K562 (cell line): ENCODE measurements around the gene SPCS2. TPM values are rescaled to one million over a fixed set of nuclear protein-coding genes. Genes with fewer than 3 reads are reported as not detected.

ENCODE experiments used
- ASH1L ChIP-seq: fragments of 450-650 bp; IDR thresholded peaks from 2 replicates; pipeline ENCODE4 v1.6.1; 2018; ENCODE audit warnings: borderline replicate concordance, mild to moderate bottlenecking, low read depth; ENCODE audit not compliant: partially characterized antibody
- ATF1 ChIP-seq, 2 experiments: fragments of 450-650 bp in 1 of 2; IDR thresholded peaks; 2 replicates each; pipeline ENCODE4 v1.6.1; 2016; ENCODE audit warnings: missing compliant biosample characterization in 1 of 2, missing genetic modification characterization in 1 of 2
- CBFA2T3 ChIP-seq: fragments of 450-650 bp; IDR thresholded peaks from 2 replicates; pipeline ENCODE4 v1.6.1; 2017
- DPF2 ChIP-seq: fragments of 450-650 bp; IDR thresholded peaks from 2 replicates; pipeline ENCODE4 v1.6.1; 2016
- FOXA3 ChIP-seq, 2 experiments: fragments of 450-650 bp in 1 of 2; sonication (generic) in 1 of 2; formaldehyde crosslinking; IDR thresholded peaks in 1 of 2; conservative IDR thresholded peaks in 1 of 2; 2 replicates each; pipeline versions ENCODE4 v1.4.0 to v1.8.0; 2020 to 2022; ENCODE audit warnings: mild to moderate bottlenecking in 2 of 2, missing genetic modification reagents in 1 of 2
- HDAC1 ChIP-seq, 2 experiments: fragments of 450-650 bp; IDR thresholded peaks; 2 replicates each; pipeline ENCODE4 v1.6.1; 2016 to 2017; ENCODE audit warnings: inconsistent platforms in 1 of 2, mild to moderate bottlenecking in 1 of 2, moderate library complexity in 1 of 2
- HDAC2 ChIP-seq: fragments of 450-650 bp; IDR thresholded peaks from 2 replicates; pipeline ENCODE4 v1.6.1; 2016; ENCODE audit warnings: mild to moderate bottlenecking
- KDM1A ChIP-seq, 2 experiments: fragments of 450-650 bp; IDR thresholded peaks; 2 replicates each; pipeline ENCODE4 v1.6.1; 2016; ENCODE audit warnings: mild to moderate bottlenecking in 2 of 2
- KDM5B ChIP-seq: fragments of 200-600 bp; sonication (generic); IDR thresholded peaks from 2 replicates; pipeline ENCODE4 v1.6.1; 2012; ENCODE audit warnings: low read depth, mild to moderate bottlenecking, moderate library complexity, low read length, control low read depth, inconsistent platforms; ENCODE audit not compliant: insufficient replicate concordance
- LEF1 ChIP-seq: fragments of 450-650 bp; IDR thresholded peaks from 2 replicates; pipeline ENCODE4 v1.6.1; 2016; ENCODE audit warnings: mild to moderate bottlenecking
- MAFF ChIP-seq: IDR thresholded peaks from 2 replicates; pipeline ENCODE4 v1.6.1; 2012; ENCODE audit warnings: low read length, improper control_type of control experiment
- MAFK ChIP-seq: IDR thresholded peaks from 2 replicates; pipeline ENCODE4 v1.6.1; 2011; ENCODE audit warnings: low read length, improper control_type of control experiment
- NFRKB ChIP-seq: fragments of 450-650 bp; IDR thresholded peaks from 2 replicates; pipeline ENCODE4 v1.6.1; 2016; ENCODE audit warnings: low read depth
- NR2C2 ChIP-seq, 2 experiments: fragments of 200-800 bp in 1 of 2; sonication (Bioruptor generic) in 1 of 2; sonication (generic) in 1 of 2; formaldehyde crosslinking in 1 of 2; IDR thresholded peaks; 2 replicates each; pipeline versions ENCODE4 v1.6.1 to v1.8.0; 2016 to 2022; ENCODE audit warnings: mild to moderate bottlenecking in 1 of 2, missing compliant biosample characterization in 1 of 2, missing genetic modification characterization in 1 of 2, missing genetic modification reagents in 1 of 2
- NRF1 ChIP-seq, 2 experiments: fragments of 450-650 bp; IDR thresholded peaks in 1 of 2; conservative IDR thresholded peaks in 1 of 2; 2 replicates each; pipeline ENCODE4 v1.6.1; 2014; ENCODE audit warnings: mild to moderate bottlenecking in 2 of 2
- SMARCA4 ChIP-seq: fragments of 450-650 bp; IDR thresholded peaks from 2 replicates; pipeline ENCODE4 v1.6.1; 2016
- TCF7L2 ChIP-seq: fragments of 150-350 bp; IDR thresholded peaks from 2 replicates; pipeline ENCODE4 v1.6.1; 2016; ENCODE audit warnings: low read depth, mild to moderate bottlenecking, low read length, moderate library complexity
- TRIM24 ChIP-seq, 2 experiments: fragments of 450-650 bp; IDR thresholded peaks; 2 replicates each; pipeline ENCODE4 v1.6.1; 2016
- polyA plus RNA-seq, 8 experiments: library from polyadenylated mRNA; depleted of rRNA in 4 of 8; stranded (reverse) in 5 of 8; unstranded in 3 of 8; fragments of >200 nt; fragmentation: Nextera tagmentation in 2 of 8; fragmentation: Illumina TruSeq in 1 of 8; extraction: Ambion mirVana in 2 of 8; extraction: Trizol in 1 of 8; gene quantifications; 2 replicates each; pipeline versions ENCODE4 v1.2.1 to v1.2.3, GENCODE V29; 2011 to 2014; ENCODE audit warnings: inconsistent platforms in 1 of 8, missing spikeins in 1 of 8
- total RNA-seq, 7 experiments: library from RNA; depleted of rRNA in 6 of 7; stranded (reverse); fragments of >200 nt in 6 of 7; fragmentation: Illumina TruSeq in 2 of 7; extraction: Trizol in 2 of 7; gene quantifications; 2 replicates each; pipeline versions ENCODE4 v1.2.1 to v1.2.3, GENCODE V29; 2011 to 2021; ENCODE audit warnings: low replicate concordance in 1 of 7
- TF ChIP-seq, protein P1 (sequence below): fragments of 450-650 bp; IDR thresholded peaks from 2 replicates; pipeline ENCODE4 v1.6.1; 2017; ENCODE audit warnings: antibody characterized with exemption, mild to moderate bottlenecking
- TF ChIP-seq, protein P2 (sequence below), 2 experiments: IDR thresholded peaks in 1 of 2; conservative IDR thresholded peaks in 1 of 2; 2 replicates each; pipeline ENCODE4 v1.6.1; 2016; ENCODE audit warnings: low read depth in 2 of 2, mild to moderate bottlenecking in 1 of 2, missing compliant biosample characterization in 1 of 2, missing genetic modification characterization in 1 of 2, moderate library complexity in 1 of 2
- TF ChIP-seq, protein P3 (sequence below), 2 experiments: fragments of 450-650 bp in 1 of 2; sonication (generic) in 1 of 2; formaldehyde crosslinking in 1 of 2; IDR thresholded peaks in 1 of 2; conservative IDR thresholded peaks in 1 of 2; 2 replicates each; pipeline versions ENCODE4 v1.6.1 to v1.8.1; 2016 to 2023; ENCODE audit warnings: mild to moderate bottlenecking in 2 of 2, moderate library complexity in 2 of 2, inconsistent platforms in 1 of 2, missing genetic modification reagents in 1 of 2

The SPCS2 gene
- total and polyA plus RNA-seq, 9 of the 15 experiments (the other 6 are each of a cell fraction or from before 2014, with no cell fraction given), result 38.2 to 458 (median 193) TPM

GRCh38 chr11:75013051-75013450 is 64.0 kb downstream of the SPCS2 start (continued):
- TF ChIP-seq, protein P1, sequence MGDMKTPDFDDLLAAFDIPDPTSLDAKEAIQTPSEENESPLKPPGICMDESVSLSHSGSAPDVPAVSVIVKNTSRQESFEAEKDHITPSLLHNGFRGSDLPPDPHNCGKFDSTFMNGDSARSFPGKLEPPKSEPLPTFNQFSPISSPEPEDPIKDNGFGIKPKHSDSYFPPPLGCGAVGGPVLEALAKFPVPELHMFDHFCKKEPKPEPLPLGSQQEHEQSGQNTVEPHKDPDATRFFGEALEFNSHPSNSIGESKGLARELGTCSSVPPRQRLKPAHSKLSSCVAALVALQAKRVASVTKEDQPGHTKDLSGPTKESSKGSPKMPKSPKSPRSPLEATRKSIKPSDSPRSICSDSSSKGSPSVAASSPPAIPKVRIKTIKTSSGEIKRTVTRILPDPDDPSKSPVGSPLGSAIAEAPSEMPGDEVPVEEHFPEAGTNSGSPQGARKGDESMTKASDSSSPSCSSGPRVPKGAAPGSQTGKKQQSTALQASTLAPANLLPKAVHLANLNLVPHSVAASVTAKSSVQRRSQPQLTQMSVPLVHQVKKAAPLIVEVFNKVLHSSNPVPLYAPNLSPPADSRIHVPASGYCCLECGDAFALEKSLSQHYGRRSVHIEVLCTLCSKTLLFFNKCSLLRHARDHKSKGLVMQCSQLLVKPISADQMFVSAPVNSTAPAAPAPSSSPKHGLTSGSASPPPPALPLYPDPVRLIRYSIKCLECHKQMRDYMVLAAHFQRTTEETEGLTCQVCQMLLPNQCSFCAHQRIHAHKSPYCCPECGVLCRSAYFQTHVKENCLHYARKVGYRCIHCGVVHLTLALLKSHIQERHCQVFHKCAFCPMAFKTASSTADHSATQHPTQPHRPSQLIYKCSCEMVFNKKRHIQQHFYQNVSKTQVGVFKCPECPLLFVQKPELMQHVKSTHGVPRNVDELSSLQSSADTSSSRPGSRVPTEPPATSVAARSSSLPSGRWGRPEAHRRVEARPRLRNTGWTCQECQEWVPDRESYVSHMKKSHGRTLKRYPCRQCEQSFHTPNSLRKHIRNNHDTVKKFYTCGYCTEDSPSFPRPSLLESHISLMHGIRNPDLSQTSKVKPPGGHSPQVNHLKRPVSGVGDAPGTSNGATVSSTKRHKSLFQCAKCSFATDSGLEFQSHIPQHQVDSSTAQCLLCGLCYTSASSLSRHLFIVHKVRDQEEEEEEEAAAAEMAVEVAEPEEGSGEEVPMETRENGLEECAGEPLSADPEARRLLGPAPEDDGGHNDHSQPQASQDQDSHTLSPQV, result 0 out of 2 replicates have a peak, but pooled peaks have one; percentile 20
- TF ChIP-seq MAFF (peak; percentile 88), ASH1L (no peak), NR2C2 (CRISPR knock-in tag; IDR thresholded peaks at IDR 0.05) (no peak), NR2C2 (tag; IDR thresholded peaks at IDR 0.05) (peak; percentile 39; the same call in 1 of the 2 replicates), TRIM24 (IDR thresholded peaks at IDR 0.05) (peak in 1 of 2 experiments; percentile 46; a peak in 2 of 4 replicates), HDAC1 (IDR thresholded peaks at IDR 0.05) (peak in 1 of 2 experiments; percentile 48; a peak in 1 of 4 replicates), TCF7L2 (peak; percentile 79; the same call in 1 of the 2 replicates), NFRKB (no peak), DPF2 (peak; percentile 71), LEF1 (peak; percentile 100), NRF1 (conservative IDR thresholded peaks at IDR 0.05 in 1 of 2, IDR thresholded peaks at IDR 0.05 in 1 of 2) (0 out of 4 replicates have a peak, but pooled peaks of 1 of the 2 experiments have one; percentile 21), FOXA3 (CRISPR knock-in tag; conservative IDR thresholded peaks at IDR 0.05 in 1 of 2, IDR thresholded peaks at IDR 0.05 in 1 of 2) (peak in 1 of 2 experiments; percentile 53; a peak in 2 of 4 replicates), SMARCA4 (peak; percentile 59), ATF1 (CRISPR knock-in tag; IDR thresholded peaks at IDR 0.05) (no peak), ATF1 (tag; IDR thresholded peaks at IDR 0.05) (0 out of 2 replicates have a peak, but pooled peaks have one; percentile 22), KDM5B (no peak), CBFA2T3 (peak; percentile 84), HDAC2 (peak; percentile 50; the same call in 1 of the 2 replicates), MAFK (peak; percentile 91), KDM1A (IDR thresholded peaks at IDR 0.05) (peak; percentile 75 to 84)
- TF ChIP-seq, protein P2, sequence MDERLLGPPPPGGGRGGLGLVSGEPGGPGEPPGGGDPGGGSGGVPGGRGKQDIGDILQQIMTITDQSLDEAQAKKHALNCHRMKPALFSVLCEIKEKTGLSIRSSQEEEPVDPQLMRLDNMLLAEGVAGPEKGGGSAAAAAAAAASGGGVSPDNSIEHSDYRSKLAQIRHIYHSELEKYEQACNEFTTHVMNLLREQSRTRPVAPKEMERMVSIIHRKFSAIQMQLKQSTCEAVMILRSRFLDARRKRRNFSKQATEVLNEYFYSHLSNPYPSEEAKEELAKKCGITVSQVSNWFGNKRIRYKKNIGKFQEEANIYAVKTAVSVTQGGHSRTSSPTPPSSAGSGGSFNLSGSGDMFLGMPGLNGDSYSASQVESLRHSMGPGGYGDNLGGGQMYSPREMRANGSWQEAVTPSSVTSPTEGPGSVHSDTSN (CRISPR knock-in tag; IDR thresholded peaks at IDR 0.05; ENCODE audit: low read depth), result 0 out of 2 replicates have a peak, but pooled peaks have one; percentile 27
- TF ChIP-seq, protein P2 (tag; conservative IDR thresholded peaks at IDR 0.05; ENCODE audit: low read depth), result peak; percentile 95
- TF ChIP-seq, protein P3, sequence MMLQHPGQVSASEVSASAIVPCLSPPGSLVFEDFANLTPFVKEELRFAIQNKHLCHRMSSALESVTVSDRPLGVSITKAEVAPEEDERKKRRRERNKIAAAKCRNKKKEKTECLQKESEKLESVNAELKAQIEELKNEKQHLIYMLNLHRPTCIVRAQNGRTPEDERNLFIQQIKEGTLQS (IDR thresholded peaks at IDR 0.05), result peak; percentile 70
- TF ChIP-seq, protein P3 (CRISPR knock-in tag; conservative IDR thresholded peaks at IDR 0.05), result no peak
